Measurements from ENCODE around the gene DOLK.

- TF ChIP-seq EZH2 (IDR thresholded peaks at IDR 0.05; ENCODE audit: borderline replicate concordance, low read depth, low read length, severe bottlenecking) (no peak), CTCF (IDR thresholded peaks at IDR 0.05; ENCODE audit: borderline replicate concordance, extremely low read depth, low read length, poor library complexity, severe bottlenecking) (no peak)
Measured at GRCh38 chr9:128917151-128917849, 30.1 kb downstream of the DOLK start.
